GM12873 (cell line): ENCODE results near the gene LEMD2.

Experiments
- TF ChIP-seq, protein P1 (sequence below): IDR thresholded peaks from 2 replicates; pipeline ENCODE4 v1.5.1; 2012; ENCODE audit warnings: low read depth, mild to moderate bottlenecking, moderate library complexity, low read length, control low read depth; ENCODE audit not compliant: insufficient read depth; ENCODE audit errors: missing control alignments

The LEMD2 gene

DNA sequence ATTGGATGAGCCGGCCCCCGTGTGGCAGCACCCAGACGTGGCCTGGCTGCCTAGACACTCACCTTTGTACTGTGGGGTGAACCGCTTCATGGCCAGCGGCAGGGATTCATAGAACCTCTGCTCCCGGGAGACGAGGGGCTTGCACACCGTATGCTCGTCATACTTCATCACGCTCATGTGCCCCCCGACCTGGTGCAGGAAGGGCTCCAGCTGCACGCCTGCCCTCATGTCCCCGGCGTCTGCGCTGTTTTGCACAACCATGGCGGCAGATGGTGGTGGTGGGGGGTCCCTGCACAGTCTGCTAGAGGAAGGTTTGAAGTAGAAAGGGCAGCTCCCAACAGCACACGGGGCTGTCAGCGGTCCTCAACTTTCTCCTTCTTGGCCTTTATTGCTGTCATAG lies 53.7 kb downstream of the LEMD2 start:
- TF ChIP-seq, protein P1, sequence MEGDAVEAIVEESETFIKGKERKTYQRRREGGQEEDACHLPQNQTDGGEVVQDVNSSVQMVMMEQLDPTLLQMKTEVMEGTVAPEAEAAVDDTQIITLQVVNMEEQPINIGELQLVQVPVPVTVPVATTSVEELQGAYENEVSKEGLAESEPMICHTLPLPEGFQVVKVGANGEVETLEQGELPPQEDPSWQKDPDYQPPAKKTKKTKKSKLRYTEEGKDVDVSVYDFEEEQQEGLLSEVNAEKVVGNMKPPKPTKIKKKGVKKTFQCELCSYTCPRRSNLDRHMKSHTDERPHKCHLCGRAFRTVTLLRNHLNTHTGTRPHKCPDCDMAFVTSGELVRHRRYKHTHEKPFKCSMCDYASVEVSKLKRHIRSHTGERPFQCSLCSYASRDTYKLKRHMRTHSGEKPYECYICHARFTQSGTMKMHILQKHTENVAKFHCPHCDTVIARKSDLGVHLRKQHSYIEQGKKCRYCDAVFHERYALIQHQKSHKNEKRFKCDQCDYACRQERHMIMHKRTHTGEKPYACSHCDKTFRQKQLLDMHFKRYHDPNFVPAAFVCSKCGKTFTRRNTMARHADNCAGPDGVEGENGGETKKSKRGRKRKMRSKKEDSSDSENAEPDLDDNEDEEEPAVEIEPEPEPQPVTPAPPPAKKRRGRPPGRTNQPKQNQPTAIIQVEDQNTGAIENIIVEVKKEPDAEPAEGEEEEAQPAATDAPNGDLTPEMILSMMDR = no peak

DNA sequence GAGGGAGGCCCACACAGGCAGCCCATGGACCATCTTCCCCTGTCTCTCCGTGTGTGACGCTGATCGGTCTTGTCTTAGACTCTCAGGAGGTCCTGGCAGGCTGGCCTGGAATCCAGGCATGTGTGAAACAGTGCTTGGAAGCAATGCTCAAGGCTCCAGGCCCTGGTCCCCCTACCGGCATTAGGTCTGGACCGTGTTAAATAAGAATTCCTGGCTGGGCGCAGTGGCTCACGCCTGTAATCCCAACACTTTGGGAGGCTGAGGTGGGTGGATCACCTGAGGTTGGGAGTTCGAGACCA lies 55.3 kb downstream of the LEMD2 start:
- TF ChIP-seq, protein P1 = no peak

DNA sequence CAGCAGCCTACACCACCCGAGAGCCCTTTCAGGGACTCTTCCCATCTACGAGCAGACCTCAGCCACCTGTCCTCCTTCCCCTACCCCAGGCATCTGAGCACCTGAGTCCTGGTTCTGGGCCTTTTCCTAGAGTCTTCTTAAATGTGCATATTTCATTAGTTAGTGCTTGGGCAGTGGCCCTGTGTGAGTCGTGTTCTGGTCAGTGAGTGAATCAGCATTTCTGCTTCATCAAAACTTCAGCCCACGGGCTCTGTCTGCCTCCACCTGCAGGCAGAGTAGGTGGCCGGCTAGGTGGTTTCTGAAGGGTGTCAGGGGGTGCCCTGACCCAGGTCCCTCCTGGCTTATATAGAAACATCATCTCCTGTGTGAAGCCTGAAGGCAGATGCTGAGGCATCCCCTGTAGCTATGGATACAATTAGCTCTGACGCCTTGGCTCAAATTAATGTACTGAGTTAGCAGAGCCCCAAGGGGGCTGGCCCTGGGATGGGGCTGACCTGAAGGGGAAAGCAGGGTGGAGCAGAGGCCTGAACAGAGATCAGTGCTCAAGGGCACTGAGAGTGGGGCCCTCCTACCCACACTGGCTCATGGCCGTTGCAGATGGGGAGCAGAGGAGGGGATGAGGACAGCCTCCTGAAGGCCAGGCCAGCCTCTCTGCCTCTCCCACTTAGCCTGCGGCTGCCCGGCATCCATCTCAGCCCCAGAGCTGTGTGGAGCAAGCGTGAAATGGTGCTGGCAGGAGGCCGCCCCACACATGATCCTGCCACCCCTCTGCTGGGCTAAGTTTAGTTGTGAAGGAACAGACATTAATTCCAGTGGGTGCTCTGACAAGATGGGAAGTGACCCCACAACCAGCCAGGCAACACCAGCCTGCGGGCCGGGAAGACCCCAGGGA lies 55.9 kb downstream of the LEMD2 start:
- TF ChIP-seq, protein P1 = no peak

DNA sequence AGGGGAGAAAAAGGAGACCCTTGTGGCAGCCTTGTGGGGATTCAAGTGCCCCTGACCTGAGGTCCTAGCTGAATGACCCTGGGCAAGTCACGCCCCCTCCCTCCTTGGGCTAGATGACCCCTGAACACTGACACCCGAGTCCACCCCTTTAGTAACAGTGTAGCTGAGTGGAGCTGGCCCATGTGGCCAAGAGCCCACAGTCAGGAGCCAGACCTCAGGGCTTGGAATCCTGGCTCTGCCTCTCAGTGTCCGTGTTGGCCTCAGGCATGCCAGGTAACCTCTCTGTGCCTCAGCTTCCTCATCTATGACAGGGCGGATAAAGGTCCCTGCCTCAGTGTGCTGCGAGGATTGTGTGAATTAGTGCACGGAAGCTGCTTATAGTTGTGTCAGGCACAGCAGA lies 56.5 kb downstream of the LEMD2 start:
- TF ChIP-seq, protein P1 = no peak

DNA sequence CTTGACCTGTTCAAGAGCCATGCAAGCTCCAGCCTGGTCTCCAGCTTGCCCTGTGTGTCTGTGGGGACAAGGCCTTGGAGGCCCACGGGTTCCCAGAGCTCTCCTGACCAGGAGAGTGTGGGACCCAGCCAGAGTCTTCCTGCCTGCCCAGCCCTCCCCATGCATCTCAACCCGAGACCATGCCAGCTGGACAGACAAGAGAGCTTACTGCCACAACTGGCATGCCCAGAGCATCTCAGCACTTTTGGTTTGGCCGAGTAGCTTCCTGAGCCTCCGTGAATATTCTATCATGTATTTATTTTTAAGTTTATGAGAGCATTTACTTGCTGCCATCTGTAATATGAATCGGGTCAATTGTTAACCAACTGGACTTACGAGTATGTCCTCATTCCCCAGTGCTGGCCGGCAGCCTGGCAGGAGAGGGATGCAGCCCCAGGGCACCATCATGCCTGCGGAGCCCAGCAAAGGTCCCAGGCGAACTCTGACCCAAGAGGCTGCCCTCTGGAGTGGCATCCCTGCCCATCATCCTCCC lies 57.1 kb downstream of the LEMD2 start:
- TF ChIP-seq, protein P1 = no peak

DNA sequence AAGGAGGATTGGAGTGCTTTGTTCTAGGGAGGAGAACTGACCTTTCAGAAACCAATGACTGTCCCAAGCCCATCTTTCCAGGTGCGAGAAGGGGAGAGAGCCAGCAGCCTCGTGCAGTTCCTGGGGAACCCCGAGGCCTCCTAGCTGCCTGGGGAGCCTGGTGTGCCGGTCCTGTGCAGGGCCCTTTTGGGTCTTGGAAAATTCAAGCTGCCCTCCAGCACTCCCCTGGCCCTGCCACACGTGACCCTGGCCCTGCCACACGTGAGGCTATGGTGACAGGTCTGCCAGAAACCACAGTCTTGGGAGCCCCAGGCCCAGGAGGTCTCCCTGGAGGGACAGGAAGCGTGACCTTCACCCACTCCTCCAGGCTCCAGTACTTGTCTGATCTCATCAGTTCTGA lies 57.9 kb downstream of the LEMD2 start:
- TF ChIP-seq, protein P1 = no peak

DNA sequence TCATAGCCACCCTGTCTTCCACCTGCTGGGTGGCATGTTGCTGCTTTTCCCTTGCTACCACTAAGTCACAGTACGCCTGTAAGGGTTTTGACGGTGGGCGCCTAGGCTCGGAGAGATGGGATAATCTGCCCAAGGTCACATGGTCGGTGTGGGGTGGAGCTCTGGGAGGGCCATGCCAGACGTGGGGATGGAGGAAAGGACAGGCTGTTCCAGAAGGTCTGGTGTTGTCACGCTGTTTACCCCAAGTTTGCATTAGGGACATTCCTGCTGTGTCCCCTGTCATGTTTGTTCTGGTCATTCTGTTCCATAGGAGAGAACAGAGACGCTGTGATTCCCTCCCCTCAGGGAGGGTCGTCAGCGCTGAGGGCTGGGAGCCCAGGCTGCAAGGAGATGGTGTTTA lies 58.3 kb downstream of the LEMD2 start:
- TF ChIP-seq, protein P1 = no peak
